SK-N-SH treated with all-trans-retinoic acid at 6 μM for 48 hours (cell line): ENCODE data around the gene PRR5L.
"Not testable (repeated sequence)": the region's sequence is repeated elsewhere in the genome, so short reads cannot be mapped to it uniquely, and the experiment has no call there.

Experiments
- ATAC-seq: fragments of 200-7000 bp; cut with Tn5 transposase; 3 replicates; pipeline ENCODE4 v1.9.1; 2020; ENCODE audit warnings: mild to moderate bottlenecking, moderate library complexity
- BACH2 ChIP-seq: fragments of 250-450 bp; sonication (Bioruptor Pico); IDR thresholded peaks from 2 replicates; pipeline ENCODE4 v1.9.0; 2021; ENCODE audit warnings: mild to moderate bottlenecking, borderline replicate concordance
- CREB5 ChIP-seq: fragments of 250-450 bp; sonication (Bioruptor Pico); IDR thresholded peaks from 2 replicates; pipeline ENCODE4 v1.5.1; 2020; ENCODE audit warnings: low read depth, mild to moderate bottlenecking, moderate library complexity
- CSDC2 ChIP-seq: fragments of 250-450 bp; sonication (Bioruptor Pico); IDR thresholded peaks from 2 replicates; pipeline ENCODE4 v1.5.0; 2020; ENCODE audit warnings: mild to moderate bottlenecking, moderate library complexity
- ESRRG ChIP-seq: fragments of 250-450 bp; sonication (Bioruptor Pico); IDR thresholded peaks from 2 replicates; pipeline ENCODE4 v1.6.1; 2021; ENCODE audit warnings: mild to moderate bottlenecking
- GLIS3 ChIP-seq: fragments of 250-450 bp; sonication (Bioruptor Pico); IDR thresholded peaks from 2 replicates; pipeline ENCODE4 v1.5.0; 2020; ENCODE audit warnings: mild to moderate bottlenecking, moderate library complexity
- ISL1 ChIP-seq: fragments of 250-450 bp; sonication (Bioruptor Pico); IDR thresholded peaks from 2 replicates; pipeline ENCODE4 v2.1.2; 2022; ENCODE audit warnings: mild to moderate bottlenecking, moderate library complexity
- OSR1 ChIP-seq: fragments of 250-450 bp; sonication (Bioruptor Pico); IDR thresholded peaks from 2 replicates; pipeline ENCODE4 v1.8.0; 2022; ENCODE audit warnings: moderate library complexity, mild to moderate bottlenecking, inconsistent platforms
- PATZ1 ChIP-seq: fragments of 250-450 bp; sonication (Bioruptor Pico); IDR thresholded peaks from 2 replicates; pipeline ENCODE4 v1.8.0; 2020; ENCODE audit warnings: mild to moderate bottlenecking, moderate library complexity, borderline replicate concordance
- POU6F1 ChIP-seq: fragments of 250-450 bp; sonication (Bioruptor Pico); IDR thresholded peaks from 2 replicates; pipeline ENCODE4 v1.8.0; 2021; ENCODE audit warnings: low read depth, mild to moderate bottlenecking, moderate library complexity, borderline replicate concordance
- PPARA ChIP-seq: fragments of 250-450 bp; sonication (Bioruptor Pico); IDR thresholded peaks from 2 replicates; pipeline ENCODE4 v1.5.0; 2020; ENCODE audit warnings: mild to moderate bottlenecking, borderline replicate concordance
- RARB ChIP-seq: fragments of 250-450 bp; sonication (Bioruptor Pico); IDR thresholded peaks from 2 replicates; pipeline ENCODE4 v1.8.0; 2021; ENCODE audit warnings: mild to moderate bottlenecking, moderate library complexity
- SNAI2 ChIP-seq: fragments of 250-450 bp; sonication (Bioruptor Pico); IDR thresholded peaks from 2 replicates; pipeline ENCODE4 v1.5.0; 2020; ENCODE audit warnings: mild to moderate bottlenecking, moderate library complexity
- TCF4 ChIP-seq: fragments of 250-450 bp; sonication (Bioruptor Pico); IDR thresholded peaks from 2 replicates; pipeline ENCODE4 v1.8.0; 2021; ENCODE audit warnings: mild to moderate bottlenecking, moderate library complexity, borderline replicate concordance
- TOX ChIP-seq: fragments of 250-450 bp; sonication (Bioruptor Pico); IDR thresholded peaks from 2 replicates; pipeline ENCODE4 v1.8.0; 2021; ENCODE audit warnings: mild to moderate bottlenecking, moderate library complexity, borderline replicate concordance
- TSHZ2 ChIP-seq: fragments of 250-450 bp; sonication (Bioruptor Pico); IDR thresholded peaks from 2 replicates; pipeline ENCODE4 v1.5.0; 2020; ENCODE audit warnings: mild to moderate bottlenecking, moderate library complexity
- ZC3H10 ChIP-seq: fragments of 250-450 bp; sonication (Bioruptor Pico); IDR thresholded peaks from 2 replicates; pipeline ENCODE4 v1.5.1; 2021; ENCODE audit warnings: mild to moderate bottlenecking, moderate library complexity
- ZFP30 ChIP-seq: fragments of 450-650 bp; formaldehyde crosslinking; IDR thresholded peaks from 2 replicates; pipeline ENCODE4 v1.5.0; 2022; ENCODE audit warnings: mild to moderate bottlenecking, moderate library complexity
- ZNF565 ChIP-seq: fragments of 450-650 bp; formaldehyde crosslinking; conservative IDR thresholded peaks from 2 replicates; pipeline ENCODE4 v1.5.0; 2020; ENCODE audit warnings: low read depth, mild to moderate bottlenecking, moderate library complexity
- ZNF70 ChIP-seq: fragments of 450-650 bp; formaldehyde crosslinking; IDR thresholded peaks from 2 replicates; pipeline ENCODE4 v1.5.0; 2020; ENCODE audit warnings: mild to moderate bottlenecking, moderate library complexity
- ZNF8 ChIP-seq: fragments of 450-650 bp; formaldehyde crosslinking; IDR thresholded peaks from 2 replicates; pipeline ENCODE4 v1.5.0; 2020; ENCODE audit warnings: mild to moderate bottlenecking, moderate library complexity

Gene PRR5L

GRCh38 chr11:36475192-36475591 is 179.1 kb downstream of the PRR5L start:
- ATAC-seq, result no peak

GRCh38 chr11:36478700-36479329 is 182.7 kb downstream of the PRR5L start:
- no peak for TF ChIP-seq ZNF70
- no peak for TF ChIP-seq BACH2
- no peak for TF ChIP-seq GLIS3 (CRISPR knock-in tag)
- no peak for TF ChIP-seq POU6F1 (CRISPR knock-in tag)
- ATAC-seq, result peak; percentile 91

More at GRCh38 chr11:36475192-36475591, 179.1 kb downstream of the PRR5L start:
- TF ChIP-seq ZNF8 (no peak), ISL1 (CRISPR knock-in tag) (no peak), TSHZ2 (CRISPR knock-in tag) (no peak), CSDC2 (CRISPR knock-in tag) (no peak), GLIS3 (CRISPR knock-in tag) (no peak), TOX (CRISPR knock-in tag) (no peak), PATZ1 (no peak)

GRCh38 chr11:36480833-36481232 is 184.7 kb downstream of the PRR5L start:
- no peak for ATAC-seq
- TF ChIP-seq ZC3H10, result no peak
- TF ChIP-seq RARB, result no peak
- no peak for TF ChIP-seq TCF4

- not testable (repeated sequence) for ATAC-seq
These were observed 187.0 kb downstream of the PRR5L start for GRCh38 chr11:36483042-36483441.

- ATAC-seq, result no peak
- TF ChIP-seq ISL1 (CRISPR knock-in tag) (no peak), TCF4 (no peak), ZNF565 (CRISPR knock-in tag) (no peak), GLIS3 (CRISPR knock-in tag) (no peak), BACH2 (no peak), SNAI2 (no peak), ESRRG (no peak), ZFP30 (CRISPR knock-in tag) (no peak), OSR1 (CRISPR knock-in tag) (no peak), PPARA (CRISPR knock-in tag) (no peak), ZNF8 (no peak)
These were observed 189.4 kb downstream of the PRR5L start for GRCh38 chr11:36485298-36486002.

- TF ChIP-seq SNAI2 (no peak), GLIS3 (CRISPR knock-in tag) (no peak), ZNF565 (CRISPR knock-in tag) (no peak), ESRRG (no peak), PATZ1 (no peak), CREB5 (CRISPR knock-in tag) (no peak)
- TF ChIP-seq, all 23 proteins: peak for 0
These were observed 191.5 kb downstream of the PRR5L start for GRCh38 chr11:36487619-36488018.

More at GRCh38 chr11:36487619-36488018, 191.5 kb downstream of the PRR5L start:
- no peak for ATAC-seq
